SK-N-SH (cell line): ENCODE results near the gene HMBS. TPM values are rescaled to one million over a fixed set of nuclear protein-coding genes. Genes with fewer than 3 reads are reported as not detected.

Source experiments
- CTCF ChIA-PET: fragments of 300-600, 350-600 bp; formaldehyde crosslinking; extraction: SDS; loops from one replicate; lab custom pipeline; 2021; lab: Yijun Ruan, JAX
- POLR2A ChIA-PET: fragments of 350-600 bp; sonication (Branson Sonifier 250); formaldehyde crosslinking; extraction: SDS; loops from one replicate; lab custom pipeline; 2020; ENCODE audit warnings: antibody characterized with exemption, inconsistent platforms; lab: Yijun Ruan, JAX
- DNase-seq: peaks from one replicate; pipeline ENCODE4 v3.0.0; 2012
- H2AFZ ChIP-seq: fragments of 200-600 bp; sonication (generic); 2 replicates; pipeline ENCODE4 v1.8.1; 2016; ENCODE audit warnings: antibody characterized with exemption, mild to moderate bottlenecking, low read depth
- H3F3A ChIP-seq: fragments of 200-600 bp; sonication (generic); replicated peaks from 2 replicates; pipeline ENCODE3; 2016; ENCODE audit warnings: antibody characterized with exemption, mild to moderate bottlenecking; ENCODE audit not compliant: insufficient read depth
- H3K27ac ChIP-seq, 2 experiments: fragments of 200-500 bp in 1 of 2; fragments of 200-600 bp in 1 of 2; sonication (Bioruptor generic) in 1 of 2; sonication (generic), shearing (Covaris generic) in 1 of 2; 2 replicates each; pipeline versions ENCODE4 v1.5.1 to v1.6.1; 2014 to 2016; ENCODE audit warnings: low read depth in 2 of 2, inconsistent platforms in 1 of 2, low read length in 1 of 2, mild to moderate bottlenecking in 1 of 2, mixed read lengths in 1 of 2
- H3K27me3 ChIP-seq: fragments of 200-600 bp; sonication (generic), shearing (Covaris generic); 2 replicates; pipeline ENCODE4 v1.6.1; 2016; ENCODE audit warnings: mixed run types; ENCODE audit not compliant: insufficient read depth
- H3K36me3 ChIP-seq, 2 experiments: fragments of 200-500 bp in 1 of 2; fragments of 200-600 bp in 1 of 2; sonication (Bioruptor generic) in 1 of 2; sonication (generic) in 1 of 2; replicated peaks in 1 of 2; 2 replicates each; pipeline versions ENCODE3 to v1.5.1; 2014 to 2016; ENCODE audit warnings: low read length in 1 of 2, mild to moderate bottlenecking in 1 of 2; ENCODE audit not compliant: insufficient read depth in 2 of 2, control insufficient read depth in 1 of 2
- H3K4me1 ChIP-seq, 2 experiments: fragments of 200-500 bp in 1 of 2; fragments of 200-600 bp in 1 of 2; sonication (Bioruptor generic) in 1 of 2; sonication (generic), shearing (Covaris generic) in 1 of 2; 2 replicates each; pipeline versions ENCODE4 v1.5.1 to v1.6.1; 2014 to 2016; ENCODE audit warnings: low read depth in 1 of 2, low read length in 1 of 2, mixed run types in 1 of 2; ENCODE audit not compliant: insufficient read depth in 2 of 2, control insufficient read depth in 1 of 2
- H3K4me2 ChIP-seq: fragments of 200-600 bp; sonication (generic), shearing (Covaris generic); 2 replicates; pipeline ENCODE4 v1.6.1; 2017; ENCODE audit warnings: mixed run types
- H3K4me3 ChIP-seq, 2 experiments: fragments of 200-500 bp in 1 of 2; fragments of 200-600 bp in 1 of 2; sonication (Bioruptor generic) in 1 of 2; sonication (generic), shearing (Covaris generic) in 1 of 2; 2 replicates each; pipeline versions ENCODE4 v1.5.1 to v1.8.1; 2014 to 2016; ENCODE audit warnings: low read depth in 2 of 2, inconsistent platforms in 1 of 2, low read length in 1 of 2, mild to moderate bottlenecking in 1 of 2, mixed read lengths in 1 of 2, moderate library complexity in 1 of 2
- H3K79me2 ChIP-seq: fragments of 200-600 bp; sonication (generic); 2 replicates; pipeline ENCODE4 v1.8.1; 2017; ENCODE audit warnings: mild to moderate bottlenecking; ENCODE audit not compliant: insufficient read depth
- H3K9ac ChIP-seq: fragments of 200-600 bp; sonication (generic); 2 replicates; pipeline ENCODE4 v1.6.1; 2017; ENCODE audit warnings: mixed run types
- H3K9me2 ChIP-seq: fragments of 200-600 bp; sonication (generic); 2 replicates; pipeline ENCODE4 v1.6.1; 2017; ENCODE audit warnings: mixed run types
- H3K9me3 ChIP-seq: fragments of 200-600 bp; sonication (generic); 2 replicates; pipeline ENCODE4 v1.6.1; 2017; ENCODE audit warnings: mixed run types, mild to moderate bottlenecking, moderate library complexity
- H4K20me1 ChIP-seq: fragments of 200-600 bp; sonication (generic); 2 replicates; pipeline ENCODE4 v1.6.1; 2017; ENCODE audit warnings: mild to moderate bottlenecking, mixed run types; ENCODE audit not compliant: insufficient read depth
- CTCF ChIP-seq: fragments of 200-600 bp; sonication (generic); IDR thresholded peaks from 2 replicates; pipeline ENCODE4 v1.6.1; 2017; ENCODE audit warnings: antibody characterized with exemption, mild to moderate bottlenecking, moderate library complexity
- FOSL2 ChIP-seq: IDR thresholded peaks from 2 replicates; pipeline ENCODE4 v1.4.0; 2012; ENCODE audit warnings: low read depth, mild to moderate bottlenecking, moderate library complexity, borderline replicate concordance
- FOXJ3 ChIP-seq: sonication (generic); formaldehyde crosslinking; IDR thresholded peaks from 2 replicates; pipeline ENCODE4 v1.5.1; 2020; ENCODE audit warnings: mild to moderate bottlenecking, missing genetic modification reagents
- FOXM1 ChIP-seq: IDR thresholded peaks from 2 replicates; pipeline ENCODE4 v1.4.0; 2012; ENCODE audit warnings: low read depth, mild to moderate bottlenecking
- GATA2 ChIP-seq: sonication (generic); formaldehyde crosslinking; IDR thresholded peaks from 2 replicates; pipeline ENCODE4 v1.5.0; 2020; ENCODE audit warnings: mild to moderate bottlenecking, missing genetic modification reagents
- IRF3 ChIP-seq: fragments of 150-350 bp; IDR thresholded peaks from 2 replicates; pipeline ENCODE4 v1.6.1; 2016; ENCODE audit warnings: mild to moderate bottlenecking, low read depth, low read length
- JUND ChIP-seq: IDR thresholded peaks from 2 replicates; pipeline ENCODE4 v1.4.0; 2012
- MEF2A ChIP-seq: IDR thresholded peaks from 2 replicates; pipeline ENCODE4 v1.4.0; 2012; ENCODE audit warnings: low read depth, borderline replicate concordance
- NFIC ChIP-seq: IDR thresholded peaks from 2 replicates; pipeline ENCODE4 v1.4.0; 2012; ENCODE audit warnings: borderline replicate concordance
- POLR2AphosphoS5 ChIP-seq: IDR thresholded peaks from 2 replicates; pipeline ENCODE4 v1.6.1; 2012; ENCODE audit warnings: low read depth, low read length
- RAD21 ChIP-seq: IDR thresholded peaks from 2 replicates; pipeline ENCODE4 v1.6.1; 2012; ENCODE audit warnings: mild to moderate bottlenecking, low read length
- RCOR1 ChIP-seq: fragments of 150-350 bp; IDR thresholded peaks from 2 replicates; pipeline ENCODE4 v1.6.1; 2017; ENCODE audit warnings: antibody characterized with exemption, low read length
- RFX5 ChIP-seq: IDR thresholded peaks from 2 replicates; pipeline ENCODE4 v1.6.1; 2012; ENCODE audit warnings: mild to moderate bottlenecking, improper control_type of control experiment, low read length
- RXRA ChIP-seq: IDR thresholded peaks from 2 replicates; pipeline ENCODE4 v1.4.0; 2012; ENCODE audit warnings: low read depth, mild to moderate bottlenecking, borderline replicate concordance
- SIN3A ChIP-seq: IDR thresholded peaks from 2 replicates; pipeline ENCODE4 v1.6.1; 2012; ENCODE audit warnings: low read depth, mild to moderate bottlenecking, low read length, moderate library complexity, borderline replicate concordance
- SMC3 ChIP-seq: IDR thresholded peaks from 2 replicates; pipeline ENCODE4 v1.6.1; 2012; ENCODE audit warnings: low read depth, low read length, improper control_type of control experiment
- TAF1 ChIP-seq: IDR thresholded peaks from 2 replicates; pipeline ENCODE4 v1.6.1; 2012; ENCODE audit warnings: low read depth, mild to moderate bottlenecking, low read length, moderate library complexity, borderline replicate concordance
- TCF12 ChIP-seq: IDR thresholded peaks from 2 replicates; pipeline ENCODE4 v1.4.0; 2012
- USF2 ChIP-seq: fragments of 150-350 bp; IDR thresholded peaks from 2 replicates; pipeline ENCODE4 v1.6.1; 2017; ENCODE audit warnings: antibody characterized with exemption, low read length, low read depth, borderline replicate concordance
- YY1 ChIP-seq: IDR thresholded peaks from 2 replicates; pipeline ENCODE4 v1.4.0; 2012; ENCODE audit warnings: low read depth, mild to moderate bottlenecking
- WGBS: methylation state at CpG from one replicate; pipeline ENCODE4 v1.1.6; 2017; ENCODE audit warnings: low lambda C conversion rate; 5-methylcytosine and 5-hydroxymethylcytosine counted together
- polyA plus RNA-seq, 3 experiments: library from polyadenylated mRNA; depleted of rRNA; stranded (reverse); fragments of >200 nt; gene quantifications; 2 replicates each; pipeline ENCODE4 v1.2.3, GENCODE V29; 2012
- TF ChIP-seq, protein P1 (sequence below): IDR thresholded peaks from 2 replicates; pipeline ENCODE4; 2012

Gene HMBS
- polyA plus RNA-seq, 1 of the 3 experiments (the other 2 are of a cell fraction), result 69.4 TPM

DNA sequence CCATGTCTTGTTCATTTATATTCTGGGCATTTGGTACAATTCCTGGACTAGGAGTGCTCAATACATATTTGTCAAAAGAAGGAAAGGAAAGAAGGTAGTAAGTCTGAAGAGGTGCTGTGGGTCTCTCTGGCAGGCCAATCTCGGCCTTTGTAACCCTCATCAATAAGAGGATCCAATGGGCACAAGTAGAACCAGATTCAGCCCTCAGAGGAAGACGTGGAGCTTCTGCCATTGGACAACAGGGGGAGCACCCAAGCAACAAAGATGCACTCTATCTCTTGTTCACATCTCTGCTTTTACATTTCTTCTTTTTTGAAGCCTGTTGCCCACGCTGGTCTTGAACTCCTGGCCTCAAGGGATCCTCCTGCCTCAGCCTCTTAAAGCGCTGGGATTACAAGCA lies 19.3 kb upstream of the HMBS start:
- peak; percentile 52 for DNase-seq
- H2AFZ ChIP-seq, result no peak overlapping the region
- no peaks in the 10 kb centered on the region for H3K27me3 ChIP-seq
- H3K9me2 ChIP-seq, result no peaks in the 10 kb centered on the region
- H3K4me2 ChIP-seq, result no peak overlapping the region
- H3F3A ChIP-seq, result peaks cover 23% of the 10 kb centered on the region
- no peak overlapping the region for H3K9ac ChIP-seq
- no peak overlapping the region for H3K27ac ChIP-seq
- no peaks in the 10 kb centered on the region for H4K20me1 ChIP-seq
- 73% methylated on average over 4 of the region's 4 CpGs for WGBS
- ChIA-PET CTCF (interaction anchor here (1.8 kb wide), 2 partner anchors 9 to 34 kb away, joined by 7 read pairs; partner anchors contain the start of gene HYOU1), POLR2A (no interaction called here)
- no peak overlapping the region for H3K4me3 ChIP-seq
- H3K79me2 ChIP-seq, result peaks cover 39% of the 10 kb centered on the region
- TF ChIP-seq GATA2 (CRISPR knock-in tag), result peak; percentile 55
- peak; percentile 47 for TF ChIP-seq RAD21
- peak; percentile 55 for TF ChIP-seq CTCF
- TF ChIP-seq SMC3, result peak; percentile 39; the same call in 1 of the 2 replicates
- no peak for TF ChIP-seq IRF3
- TF ChIP-seq USF2, result no peak
- no peaks in the 10 kb centered on the region for H3K9me3 ChIP-seq
- H3K36me3 ChIP-seq, result peaks cover 7% of the 10 kb centered on the region in 2 experiments
- H3K4me1 ChIP-seq, result peaks cover 5 to 6% of the 10 kb centered on the region in 2 experiments; a peak in 2 of 4 replicates

DNA sequence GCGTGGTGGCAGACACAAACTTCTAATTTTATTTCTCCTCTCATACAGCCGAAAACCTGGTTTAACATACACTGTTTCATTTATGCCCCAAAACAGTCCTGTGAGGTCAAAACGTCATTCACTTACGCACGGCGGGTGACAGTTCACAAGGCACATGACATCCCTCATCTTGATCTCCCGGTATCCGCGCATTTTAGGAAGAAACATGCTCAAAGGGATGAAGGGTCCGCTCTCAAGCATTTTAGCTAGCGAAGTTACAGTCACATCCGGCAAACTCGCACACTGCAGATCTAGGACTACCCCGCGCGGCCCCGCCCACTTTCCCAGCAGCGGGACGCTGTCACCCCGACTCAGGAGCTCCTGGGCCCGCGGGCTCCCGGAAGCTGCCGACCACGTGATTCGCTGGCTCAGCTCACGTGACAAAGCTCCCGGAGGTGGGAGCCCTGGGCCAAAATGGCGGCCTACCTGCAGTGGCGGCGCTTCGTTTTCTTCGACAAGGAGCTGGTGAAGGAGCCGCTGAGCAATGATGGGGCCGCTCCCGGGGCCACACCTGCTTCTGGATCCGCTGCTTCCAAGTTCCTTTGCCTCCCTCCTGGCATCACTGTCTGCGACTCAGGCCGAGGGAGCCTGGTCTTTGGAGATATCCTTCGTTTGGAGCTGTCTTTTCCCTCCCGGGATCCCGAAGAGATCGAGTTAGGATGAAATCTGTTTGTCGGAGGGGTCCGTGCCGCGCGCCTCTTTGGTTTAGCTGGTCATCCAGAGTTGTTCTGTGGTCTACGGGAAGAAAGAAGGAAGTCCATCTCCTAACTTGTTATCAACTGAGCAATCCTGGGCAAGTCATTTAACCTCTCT lies 17.1 kb upstream of the HMBS start, which contains the start of gene VPS11:
Gene VPS11, plus strand, starts transcription at position 448 of the 852 bp plus-strand sequence. Its CDS starts 6 bp downstream, at position 454.
- peak within 1 kb of the TSS; percentile 76 to 77 for H3K27ac ChIP-seq
- H2AFZ ChIP-seq, result peak within 1 kb of the TSS; percentile 93
- H3K79me2 ChIP-seq, result peaks cover 39% of the 10 kb centered on the region
- DNase-seq, result peak; percentile 97
- ChIA-PET POLR2A (interaction anchor here (1.1 to 1.8 kb wide), 8 partner anchors 11 to 48 kb away, joined by 3 to 21 read pairs (median 9); partner anchors contain the start of genes C2CD2L, HMBS, HYOU1 and TRAPPC4), CTCF (interaction anchor here (0.9 to 1.2 kb wide), 6 partner anchors 10 to 32 kb away, joined by 3 to 6 read pairs (median 4); partner anchors contain the start of gene HMBS)
- no peaks in the 10 kb centered on the region for H3K9me3 ChIP-seq
- peak within 1 kb of the TSS; percentile 83 to 95 for H3K4me3 ChIP-seq
- no peaks in the 10 kb centered on the region for H3K9me2 ChIP-seq
- no peaks in the 10 kb centered on the region for H3K27me3 ChIP-seq
- WGBS, result under 1% methylated on average over 34 of the region's 49 CpGs
- peaks cover 5 to 6% of the 10 kb centered on the region in 2 experiments; a peak in 2 of 4 replicates for H3K4me1 ChIP-seq
- H3F3A ChIP-seq, result peaks cover 23% of the 10 kb centered on the region
- H3K36me3 ChIP-seq, result peaks cover 18 to 20% of the 10 kb centered on the region in 2 experiments
- H3K4me2 ChIP-seq, result peak within 1 kb of the TSS; percentile 89
- peak within 1 kb of the TSS; percentile 96 for H3K9ac ChIP-seq
- H4K20me1 ChIP-seq, result no peaks in the 10 kb centered on the region
- TF ChIP-seq RXRA (no peak), TCF12 (no peak; the same call in 1 of the 2 replicates), YY1 (peak; percentile 97), FOXJ3 (no peak), RAD21 (no peak), RCOR1 (no peak), USF2 (peak; percentile 96), FOXM1 (no peak), TAF1 (peak; percentile 85), RFX5 (no peak), FOSL2 (no peak), POLR2AphosphoS5 (peak; percentile 78), JUND (no peak), SIN3A (peak; percentile 85; the same call in 1 of the 2 replicates), NFIC (no peak), MEF2A (no peak)
- TF ChIP-seq, protein P1, sequence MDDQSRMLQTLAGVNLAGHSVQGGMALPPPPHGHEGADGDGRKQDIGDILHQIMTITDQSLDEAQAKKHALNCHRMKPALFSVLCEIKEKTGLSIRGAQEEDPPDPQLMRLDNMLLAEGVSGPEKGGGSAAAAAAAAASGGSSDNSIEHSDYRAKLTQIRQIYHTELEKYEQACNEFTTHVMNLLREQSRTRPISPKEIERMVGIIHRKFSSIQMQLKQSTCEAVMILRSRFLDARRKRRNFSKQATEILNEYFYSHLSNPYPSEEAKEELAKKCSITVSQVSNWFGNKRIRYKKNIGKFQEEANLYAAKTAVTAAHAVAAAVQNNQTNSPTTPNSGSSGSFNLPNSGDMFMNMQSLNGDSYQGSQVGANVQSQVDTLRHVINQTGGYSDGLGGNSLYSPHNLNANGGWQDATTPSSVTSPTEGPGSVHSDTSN, result 0 out of 2 replicates have a peak, but pooled peaks have one; percentile 12
